Activated B cell treated with CpG ODN at 0.5 μM for 24 hours (primary cell): Measurements from ENCODE around the gene NPAS3. TPM values are rescaled to one million over a fixed set of nuclear protein-coding genes. Genes with fewer than 3 reads are reported as not detected.

ENCODE experiments used
- ATAC-seq: fragments of 200-7000 bp; cut with Tn5 transposase; one replicate; pipeline ENCODE4 v1.10.0; 2021; ENCODE audit warnings: low read depth, mild to moderate bottlenecking, moderate library complexity
- CTCF ChIA-PET: fragments of 350-600 bp; sonication (Branson Sonifier 250); formaldehyde crosslinking; loops from one replicate; lab custom pipeline; 2021; ENCODE audit warnings: antibody characterized with exemption; lab: Charles Lee
- POLR2A ChIA-PET: fragments of 350-600 bp; sonication (Branson Sonifier 250); formaldehyde crosslinking; loops from one replicate; lab custom pipeline; 2021; ENCODE audit warnings: antibody characterized with exemption; lab: Charles Lee
- DNase-seq: peaks from one replicate; pipeline ENCODE4 v3.0.0; 2022
- H3K27ac Mint-ChIP-seq: one replicate; pipeline ENCODE4 v1.8.0; 2020; ENCODE audit warnings: mixed read lengths
- H3K27me3 Mint-ChIP-seq: one replicate; pipeline ENCODE4 v1.8.0; 2021; ENCODE audit warnings: mixed read lengths
- H3K36me3 Mint-ChIP-seq: one replicate; pipeline ENCODE4 v1.8.0; 2021; ENCODE audit warnings: low read depth, mixed read lengths
- H3K4me1 Mint-ChIP-seq: one replicate; pipeline ENCODE4 v1.8.0; 2021; ENCODE audit warnings: mixed read lengths
- H3K4me3 Mint-ChIP-seq: one replicate; pipeline ENCODE4 v1.8.0; 2020; ENCODE audit warnings: mild to moderate bottlenecking, mixed read lengths
- H3K9me3 Mint-ChIP-seq: one replicate; pipeline ENCODE4 v1.8.0; 2020; ENCODE audit warnings: mixed read lengths
- CTCF ChIP-seq: fragments of 200-600 bp; IDR thresholded peaks from one replicate; pipeline ENCODE4 v1.8.0; 2022; ENCODE audit warnings: antibody characterized with exemption, mild to moderate bottlenecking
- intact Hi-C: fragments of 100-400 bp; cut with micrococcal nuclease; formaldehyde crosslinking; loops from one replicate; pipeline ENCODE4 v1.15.1; 2024
- total RNA-seq: library from RNA; stranded (reverse); gene quantifications from 2 replicates; pipeline ENCODE4 v1.2.3, GENCODE V29; 2022

NPAS3 gene
- total RNA-seq, 1 donor from 2014 or later = not detected

- no peak for ATAC-seq
- no peak for TF ChIP-seq CTCF
- no peak for DNase-seq
- Mint-ChIP-seq H3K9me3 (no peaks in the 10 kb centered on the region), H3K4me3 (no peak overlapping the region), H3K27me3 (peaks cover 2% of the 10 kb centered on the region), H3K27ac (no peak overlapping the region), H3K4me1 (no peaks in the 10 kb centered on the region), H3K36me3 (no peaks in the 10 kb centered on the region)
- ChIA-PET CTCF (no interaction called here), POLR2A (no interaction called here)
- intact Hi-C loops = no loop called here
Measured at GRCh38 chr14:33756833-33757232, 818.2 kb downstream of the NPAS3 start.

- Mint-ChIP-seq H3K27me3 (no peaks in the 10 kb centered on the region), H3K27ac (no peak overlapping the region), H3K4me3 (no peak overlapping the region), H3K9me3 (no peaks in the 10 kb centered on the region), H3K4me1 (no peaks in the 10 kb centered on the region), H3K36me3 (no peaks in the 10 kb centered on the region)
- intact Hi-C loops = no loop called here
- ATAC-seq (no peak), DNase-seq (no peak)
- ChIA-PET POLR2A (no interaction called here), CTCF (no interaction called here)
- no peak for TF ChIP-seq CTCF
Measured at GRCh38 chr14:33758547-33758946, 819.9 kb downstream of the NPAS3 start.

GRCh38 chr14:33762161-33762851, 823.6 kb downstream of the NPAS3 start:
- DNase-seq (no peak), ATAC-seq (no peak)
- no peaks in the 10 kb centered on the region for H3K4me1 Mint-ChIP-seq
- H3K27me3 Mint-ChIP-seq = no peaks in the 10 kb centered on the region
- H3K4me3 Mint-ChIP-seq = no peak overlapping the region
- no peaks in the 10 kb centered on the region for H3K9me3 Mint-ChIP-seq
- ChIA-PET POLR2A (no interaction called here), CTCF (no interaction called here)
- intact Hi-C loops = no loop called here
- H3K36me3 Mint-ChIP-seq = no peaks in the 10 kb centered on the region
- H3K27ac Mint-ChIP-seq = no peak overlapping the region
- no peak for TF ChIP-seq CTCF

- Mint-ChIP-seq H3K36me3 (no peaks in the 10 kb centered on the region), H3K4me3 (no peak overlapping the region), H3K9me3 (no peaks in the 10 kb centered on the region), H3K4me1 (no peaks in the 10 kb centered on the region), H3K27ac (no peak overlapping the region), H3K27me3 (no peaks in the 10 kb centered on the region)
- POLR2A ChIA-PET = no interaction called here
- intact Hi-C loops = no loop called here
- ATAC-seq (no peak), DNase-seq (no peak)
- no peak for TF ChIP-seq CTCF
- CTCF ChIA-PET = no interaction called here
Measured at GRCh38 chr14:33764876-33765650, 826.4 kb downstream of the NPAS3 start.
